CD4-positive, alpha-beta memory T cell (primary cell): ENCODE data around the gene COLQ. TPM values are rescaled to one million over a fixed set of nuclear protein-coding genes. Genes with fewer than 3 reads are reported as not detected.
A peak's percentile ranks its signal among the peaks of the same experiment; 100 is the strongest.

ENCODE experiments used
- CTCF ChIA-PET: fragments of 350-600 bp; sonication (Branson Sonifier 250); formaldehyde crosslinking; loops from one replicate; lab custom pipeline; 2021; ENCODE audit warnings: inconsistent platforms; ENCODE audit not compliant: partially characterized antibody; lab: Charles Lee
- POLR2A ChIA-PET: fragments of 350-600 bp; sonication (Branson Sonifier 250); formaldehyde crosslinking; loops from one replicate; lab custom pipeline; 2021; ENCODE audit not compliant: partially characterized antibody; lab: Charles Lee
- DNase-seq, 5 donors: peaks; one replicate each; pipeline versions ENCODE4 v3.0.0 to v3.0.0-alpha.2; 2020 to 2022; ENCODE audit warnings: mixed read lengths in 1 of 5
- H3K27ac ChIP-seq: one replicate; pipeline ENCODE4 v1.7.0; 2013; ENCODE audit warnings: low read depth, low read length
- H3K27me3 ChIP-seq: 2 replicates; pipeline ENCODE4 v1.7.0; 2013; ENCODE audit warnings: mild to moderate bottlenecking, low read length, moderate library complexity; ENCODE audit not compliant: insufficient read depth
- H3K36me3 ChIP-seq: 2 replicates; pipeline ENCODE4 v1.7.0; 2013; ENCODE audit warnings: mild to moderate bottlenecking, low read length, moderate library complexity; ENCODE audit not compliant: insufficient read depth
- H3K4me1 ChIP-seq: 2 replicates; pipeline ENCODE4 v1.7.0; 2013; ENCODE audit warnings: mild to moderate bottlenecking, low read length, moderate library complexity; ENCODE audit not compliant: insufficient read depth
- H3K4me3 ChIP-seq, 2 donors: one replicate each; pipeline ENCODE4 v1.7.0; 2013; ENCODE audit warnings: low read length in 2 of 2, mild to moderate bottlenecking in 1 of 2
- H3K9me3 ChIP-seq, 2 donors: one replicate each; pipeline ENCODE4 v1.7.0; 2013; ENCODE audit warnings: low read length in 2 of 2, control low read depth in 1 of 2; ENCODE audit not compliant: control insufficient read depth in 1 of 2
- H3K27ac Mint-ChIP-seq, 7 donors: one replicate each; pipeline ENCODE4 v1.8.0; 2020 to 2021; ENCODE audit warnings: mixed read lengths in 7 of 7, mild to moderate bottlenecking in 6 of 7, inconsistent platforms in 3 of 7, moderate library complexity in 3 of 7
- H3K27me3 Mint-ChIP-seq, 2 donors: one replicate each; pipeline ENCODE4 v1.8.0; 2020 to 2021; ENCODE audit warnings: mixed read lengths in 2 of 2
- H3K36me3 Mint-ChIP-seq, 2 donors: one replicate each; pipeline ENCODE4 v1.8.0; 2020 to 2021; ENCODE audit warnings: mixed read lengths in 2 of 2, inconsistent platforms in 1 of 2, mild to moderate bottlenecking in 1 of 2
- H3K4me1 Mint-ChIP-seq, 4 donors: one replicate each; pipeline ENCODE4 v1.8.0; 2020 to 2021; ENCODE audit warnings: mixed read lengths in 4 of 4, mild to moderate bottlenecking in 1 of 4
- H3K4me3 Mint-ChIP-seq, 8 donors: one replicate each; pipeline ENCODE4 v1.8.0; 2020 to 2021; ENCODE audit warnings: mixed read lengths in 8 of 8, mild to moderate bottlenecking in 7 of 8, moderate library complexity in 6 of 8, inconsistent platforms in 3 of 8
- H3K9me3 Mint-ChIP-seq, 8 donors: one replicate each; pipeline ENCODE4 v1.8.0; 2020 to 2021; ENCODE audit warnings: mixed read lengths in 8 of 8, mild to moderate bottlenecking in 5 of 8, inconsistent platforms in 3 of 8, moderate library complexity in 1 of 8
- intact Hi-C: fragments of 100-400 bp; cut with micrococcal nuclease; formaldehyde crosslinking; loops from one replicate; pipeline ENCODE4 v1.15.1; 2023
- polyA plus RNA-seq, 2 donors: library from polyadenylated mRNA; unstranded; fragments of 300-500 nt; fragmentation: Illumina TruSeq; gene quantifications; one replicate each; pipeline ENCODE4 v1.2.3, GENCODE V29; 2021
- total RNA-seq, 2 experiments: library from RNA; stranded (reverse); gene quantifications; one replicate each; pipeline ENCODE4 v1.2.3, GENCODE V29; 2021

Gene COLQ
- total and polyA plus RNA-seq, 4 experiments from 2014 or later: 2.8 to 9.7 (median 6.2) TPM

DNA sequence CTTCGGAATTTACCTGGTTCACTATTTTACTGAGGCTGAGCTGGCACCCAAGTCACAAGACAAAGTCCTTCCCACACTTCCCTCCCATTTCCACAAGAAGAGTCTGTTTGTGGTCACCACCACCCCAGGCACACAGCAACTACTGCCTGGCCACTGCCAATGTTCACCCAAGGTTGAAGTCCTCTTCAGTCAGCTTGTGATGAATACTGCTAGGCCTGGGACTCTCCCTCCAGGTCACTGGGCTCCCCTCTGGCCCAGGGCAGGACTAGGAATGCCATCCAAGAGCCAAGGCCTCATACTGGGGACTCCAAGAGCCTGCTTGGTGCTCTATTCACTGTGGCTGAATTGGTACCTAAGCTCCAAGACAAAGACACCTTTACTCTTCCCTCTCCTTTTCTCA lies 30.4 kb upstream of the COLQ start:
- H3K27me3 Mint-ChIP-seq: no peaks in the 10 kb centered on the region
- ChIA-PET CTCF (no interaction called here), POLR2A (no interaction called here)
- Histone ChIP-seq H3K27ac (no peak overlapping the region), H3K4me3 (no peak overlapping the region), H3K27me3 (no peaks in the 10 kb centered on the region), H3K4me1 (peaks cover 9% of the 10 kb centered on the region), H3K36me3 (no peaks in the 10 kb centered on the region), H3K9me3 (no peaks in the 10 kb centered on the region)
- H3K36me3 Mint-ChIP-seq: peaks cover 24 to 26% of the 10 kb centered on the region in 2 donors
- intact Hi-C loops: no loop called here
- no peak for DNase-seq
- H3K9me3 Mint-ChIP-seq: peaks cover 0 to 16% (median 5%) of the 10 kb centered on the region in 8 donors
- H3K4me1 Mint-ChIP-seq: peaks cover 9 to 13% (median 12%) of the 10 kb centered on the region in 4 donors
- peak overlapping the region in 1 of 7 donors; percentile 47 for H3K27ac Mint-ChIP-seq
- H3K4me3 Mint-ChIP-seq: no peak overlapping the region

DNA sequence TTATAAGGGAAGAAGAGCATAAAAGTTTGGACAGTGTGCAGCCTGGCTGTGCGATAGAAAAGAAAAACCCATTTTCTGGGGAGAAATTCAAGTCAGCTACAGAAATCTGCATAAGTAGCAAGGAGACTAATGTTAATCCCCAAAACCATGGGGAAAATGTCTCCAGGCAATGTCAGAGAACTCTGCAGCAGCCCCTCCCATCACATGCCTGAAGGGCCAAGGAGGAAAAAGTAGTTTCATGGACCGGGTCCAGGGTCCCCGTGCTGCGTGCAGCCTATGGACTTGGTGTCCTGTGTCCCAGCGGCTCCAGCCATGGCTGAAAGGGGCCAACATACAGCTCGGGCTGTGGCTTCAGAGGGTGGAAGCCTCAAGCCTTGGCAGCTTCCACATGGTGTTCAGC lies 28.3 kb upstream of the COLQ start:
- peaks cover 0 to 6% (median 4%) of the 10 kb centered on the region in 4 donors for H3K4me1 Mint-ChIP-seq
- POLR2A ChIA-PET: no interaction called here
- H3K9me3 Mint-ChIP-seq: peaks cover 0 to 19% (median 10%) of the 10 kb centered on the region in 8 donors
- H3K4me1 ChIP-seq: no peaks in the 10 kb centered on the region
- no peaks in the 10 kb centered on the region for H3K36me3 ChIP-seq
- H3K27me3 ChIP-seq: no peaks in the 10 kb centered on the region
- H3K27me3 Mint-ChIP-seq: no peaks in the 10 kb centered on the region
- DNase-seq: no peak
- CTCF ChIA-PET: no interaction called here
- no peaks in the 10 kb centered on the region for H3K9me3 ChIP-seq
- no peak overlapping the region for H3K4me3 Mint-ChIP-seq
- no peak overlapping the region for H3K4me3 ChIP-seq
- H3K27ac ChIP-seq: no peak overlapping the region
- peak overlapping the region in 1 of 7 donors; percentile 50 for H3K27ac Mint-ChIP-seq
- peaks cover 26 to 33% of the 10 kb centered on the region in 2 donors for H3K36me3 Mint-ChIP-seq
- intact Hi-C loops: no loop called here

DNA sequence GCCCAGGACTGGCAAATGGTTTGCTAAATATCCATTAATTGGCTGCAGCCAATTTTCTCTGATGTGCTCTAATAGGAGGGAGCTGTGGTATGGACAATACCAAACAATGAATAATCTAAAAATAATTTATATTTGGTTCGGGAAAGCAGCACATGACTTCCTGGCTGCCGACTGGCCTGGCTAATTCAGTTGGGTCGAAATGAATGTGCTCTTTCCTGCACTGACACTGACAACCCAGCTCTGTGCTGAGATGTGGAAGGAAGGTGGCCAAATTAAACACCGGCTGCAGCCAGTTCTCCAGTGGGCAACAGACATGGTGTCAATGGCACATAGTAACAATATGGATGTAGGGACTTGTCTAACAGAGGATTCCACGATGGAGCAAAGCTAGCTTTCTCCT lies 21.1 kb upstream of the COLQ start:
- Mint-ChIP-seq H3K27ac (peak overlapping the region in 4 of 7 donors; percentile 0 to 82 (median 60)), H3K36me3 (peaks cover 5 to 14% of the 10 kb centered on the region in 2 donors), H3K4me1 (peaks cover 34 to 57% (median 37%) of the 10 kb centered on the region in 4 donors), H3K9me3 (peaks cover 0 to 16% (median 8%) of the 10 kb centered on the region in 8 donors), H3K4me3 (no peak overlapping the region), H3K27me3 (no peaks in the 10 kb centered on the region)
- no peak for DNase-seq
- no peak overlapping the region for H3K27ac ChIP-seq
- no peaks in the 10 kb centered on the region for H3K36me3 ChIP-seq
- no peak overlapping the region for H3K4me3 ChIP-seq
- ChIA-PET POLR2A (interaction anchor here (0.6 kb wide), 1 partner anchor 9 kb away, joined by 3 read pairs; no protein-coding TSS in a partner anchor), CTCF (interaction anchor here (0.9 to 1.6 kb wide), 5 partner anchors 9 to 275 kb away, joined by 3 to 4 read pairs (median 3); no protein-coding TSS in a partner anchor)
- no peaks in the 10 kb centered on the region for H3K27me3 ChIP-seq
- H3K4me1 ChIP-seq: peaks cover 30% of the 10 kb centered on the region
- intact Hi-C loops: no loop called here
- H3K9me3 ChIP-seq: no peaks in the 10 kb centered on the region

DNA sequence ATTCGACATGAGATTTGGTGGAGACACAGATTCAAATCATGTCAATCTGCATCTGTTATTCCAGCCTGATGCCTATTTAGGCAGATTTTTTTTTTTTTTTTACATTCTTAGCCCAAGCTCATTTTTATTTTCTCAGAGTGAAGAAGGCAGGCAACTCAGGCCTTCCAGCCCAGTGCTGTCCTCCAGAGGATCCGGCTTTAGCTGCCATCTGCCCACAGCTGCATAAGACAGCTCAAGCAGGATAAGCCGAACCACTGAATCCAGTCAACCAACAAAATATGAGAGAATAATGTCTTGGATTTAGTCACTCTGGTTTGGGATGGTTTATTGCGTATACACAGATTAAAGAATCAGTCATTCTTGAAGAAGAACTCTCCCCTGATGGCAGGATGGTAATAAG lies 19.9 kb upstream of the COLQ start:
- H3K4me1 Mint-ChIP-seq: peaks cover 44 to 70% (median 49%) of the 10 kb centered on the region in 4 donors

DNA sequence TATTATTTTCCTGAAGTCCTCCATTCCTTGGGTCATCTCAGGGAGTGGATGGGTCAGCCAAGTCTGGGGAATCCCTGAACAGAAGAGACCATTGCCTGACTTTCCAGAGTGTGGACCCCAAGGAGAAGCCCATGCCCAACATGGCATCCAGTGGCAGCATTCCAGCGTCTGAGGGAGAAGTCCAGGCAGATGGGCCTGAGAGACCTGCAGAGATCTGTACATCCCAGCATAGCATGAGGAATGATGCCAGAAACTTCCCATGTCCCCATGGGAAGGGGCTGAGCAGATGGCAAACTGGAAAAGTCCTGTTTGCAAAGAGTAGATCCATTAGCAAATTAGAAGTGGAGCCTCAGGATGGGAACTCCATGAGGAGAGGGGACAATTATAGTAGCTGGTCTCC lies 17.6 kb upstream of the COLQ start:
- H3K27ac ChIP-seq: no peak overlapping the region
- H3K9me3 ChIP-seq: no peaks in the 10 kb centered on the region
- peak overlapping the region in 4 of 8 donors; percentile 41 to 58 (median 46) for H3K4me3 Mint-ChIP-seq
- H3K27me3 Mint-ChIP-seq: no peaks in the 10 kb centered on the region
- no peaks in the 10 kb centered on the region for H3K27me3 ChIP-seq
- peaks cover 62% of the 10 kb centered on the region for H3K4me1 ChIP-seq
- intact Hi-C loops: no loop called here
- no peaks in the 10 kb centered on the region for H3K36me3 ChIP-seq
- no peak overlapping the region for H3K4me3 ChIP-seq
- CTCF ChIA-PET: interaction anchor here (1.7 kb wide), 1 partner anchor 18 kb away, joined by 4 read pairs; no protein-coding TSS in a partner anchor
- peak overlapping the region; percentile 16 to 83 (median 79) for H3K27ac Mint-ChIP-seq
- POLR2A ChIA-PET: no interaction called here
- no peak for DNase-seq
- H3K4me1 Mint-ChIP-seq: peaks cover 52 to 79% (median 65%) of the 10 kb centered on the region in 4 donors
- peaks cover 0 to 2% (median 0%) of the 10 kb centered on the region in 8 donors for H3K9me3 Mint-ChIP-seq
- H3K36me3 Mint-ChIP-seq: peaks cover 0 to 5% of the 10 kb centered on the region in 2 donors

More for the DNA sequence above, 19.9 kb upstream of the COLQ start:
- Histone ChIP-seq H3K9me3 (no peaks in the 10 kb centered on the region), H3K4me1 (peaks cover 42% of the 10 kb centered on the region), H3K36me3 (no peaks in the 10 kb centered on the region), H3K27ac (no peak overlapping the region), H3K27me3 (no peaks in the 10 kb centered on the region), H3K4me3 (no peak overlapping the region)
- ChIA-PET CTCF (interaction anchor here (1.1 to 1.5 kb wide), 3 partner anchors 8 to 15 kb away, joined by 3 to 4 read pairs (median 3); no protein-coding TSS in a partner anchor), POLR2A (no interaction called here)
- Mint-ChIP-seq H3K4me3 (peak overlapping the region in 1 of 8 donors; percentile 52), H3K27me3 (no peaks in the 10 kb centered on the region), H3K27ac (peak overlapping the region in 6 of 7 donors; percentile 6 to 87 (median 36)), H3K36me3 (peaks cover 1 to 8% of the 10 kb centered on the region in 2 donors), H3K9me3 (peaks cover 0 to 7% (median 1%) of the 10 kb centered on the region in 8 donors)
- intact Hi-C loops: no loop called here
- DNase-seq: no peak

DNA sequence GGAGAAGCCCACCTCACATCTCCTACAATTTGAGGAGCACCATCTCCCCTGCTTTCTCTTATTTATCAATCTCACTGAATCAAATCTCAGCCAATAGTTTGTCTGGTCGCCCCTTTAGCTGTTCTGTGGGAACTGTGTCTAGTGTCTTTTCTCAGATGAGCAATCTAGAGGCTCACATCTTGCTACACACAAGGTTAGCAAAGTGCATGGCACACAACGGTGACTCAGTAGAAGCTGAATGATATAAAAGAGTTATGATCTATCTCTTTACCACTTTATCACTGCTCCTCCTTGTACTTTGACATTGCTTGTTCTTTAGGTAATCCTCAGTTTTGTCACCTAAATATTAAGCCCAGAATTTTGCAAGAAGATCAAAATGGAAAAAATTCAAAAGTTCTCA lies 16.8 kb upstream of the COLQ start:
- Mint-ChIP-seq H3K36me3 (peaks cover 0 to 5% of the 10 kb centered on the region in 2 donors), H3K27ac (peak overlapping the region; percentile 37 to 96 (median 82)), H3K9me3 (no peaks in the 10 kb centered on the region), H3K27me3 (no peaks in the 10 kb centered on the region), H3K4me1 (peaks cover 52 to 72% (median 64%) of the 10 kb centered on the region in 4 donors), H3K4me3 (peak overlapping the region in 7 of 8 donors; percentile 23 to 69 (median 47))
- DNase-seq: no peak
- H3K27ac ChIP-seq: no peak overlapping the region
- POLR2A ChIA-PET: no interaction called here
- intact Hi-C loops: no loop called here
- no peaks in the 10 kb centered on the region for H3K36me3 ChIP-seq
- H3K4me3 ChIP-seq: no peak overlapping the region
- CTCF ChIA-PET: interaction anchor here (1.7 kb wide), 1 partner anchor 19 kb away, joined by 4 read pairs; no protein-coding TSS in a partner anchor
- no peaks in the 10 kb centered on the region for H3K27me3 ChIP-seq
- H3K9me3 ChIP-seq: no peaks in the 10 kb centered on the region
- peaks cover 62% of the 10 kb centered on the region for H3K4me1 ChIP-seq

DNA sequence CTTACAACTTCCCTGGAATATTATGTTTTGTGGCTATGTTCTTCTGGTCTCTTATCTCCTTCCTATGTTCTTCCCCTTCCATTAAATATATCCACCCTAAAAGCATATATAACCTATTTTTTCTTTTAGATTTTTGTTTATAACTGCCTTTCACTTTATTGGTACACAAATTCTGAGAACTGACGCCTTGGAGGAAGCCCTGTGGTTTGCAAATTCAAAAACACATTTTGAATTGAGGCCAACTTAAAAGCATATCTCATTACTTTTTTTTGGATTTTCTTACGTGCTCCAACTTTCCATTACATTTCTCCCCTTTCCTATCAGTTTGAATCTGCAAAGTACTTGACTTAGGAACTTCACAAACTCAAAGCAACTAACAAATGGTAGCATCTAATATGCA lies 15.3 kb upstream of the COLQ start:
- peaks cover 49 to 83% (median 63%) of the 10 kb centered on the region in 4 donors for H3K4me1 Mint-ChIP-seq
- CTCF ChIA-PET: no interaction called here
- POLR2A ChIA-PET: interaction anchor here (0.8 to 1.0 kb wide), 2 partner anchors 9 to 257 kb away, joined by 3 read pairs; no protein-coding TSS in a partner anchor

More for the DNA sequence above, 15.3 kb upstream of the COLQ start:
- Mint-ChIP-seq H3K27ac (peak overlapping the region; percentile 79 to 96 (median 94)), H3K27me3 (no peaks in the 10 kb centered on the region), H3K4me3 (peak overlapping the region; percentile 57 to 93 (median 78)), H3K36me3 (peaks cover 3 to 8% of the 10 kb centered on the region in 2 donors), H3K9me3 (no peaks in the 10 kb centered on the region)
- Histone ChIP-seq H3K4me3 (no peak overlapping the region), H3K27ac (peak overlapping the region; percentile 25), H3K27me3 (no peaks in the 10 kb centered on the region), H3K4me1 (peaks cover 65% of the 10 kb centered on the region), H3K36me3 (no peaks in the 10 kb centered on the region), H3K9me3 (no peaks in the 10 kb centered on the region)
- peak in 3 of 5 donors; percentile 13 to 23 (median 13) for DNase-seq
- intact Hi-C loops: no loop called here
